Measurements from ENCODE around the gene MAGEA10. TPM values are rescaled to one million over a fixed set of nuclear protein-coding genes. Genes with fewer than 3 reads are reported as not detected.

MAGEA10 gene
- total and polyA plus RNA-seq, 2 donors (not counting 1 experiment from before 2014, with no cell fraction given), result not detected

DNA sequence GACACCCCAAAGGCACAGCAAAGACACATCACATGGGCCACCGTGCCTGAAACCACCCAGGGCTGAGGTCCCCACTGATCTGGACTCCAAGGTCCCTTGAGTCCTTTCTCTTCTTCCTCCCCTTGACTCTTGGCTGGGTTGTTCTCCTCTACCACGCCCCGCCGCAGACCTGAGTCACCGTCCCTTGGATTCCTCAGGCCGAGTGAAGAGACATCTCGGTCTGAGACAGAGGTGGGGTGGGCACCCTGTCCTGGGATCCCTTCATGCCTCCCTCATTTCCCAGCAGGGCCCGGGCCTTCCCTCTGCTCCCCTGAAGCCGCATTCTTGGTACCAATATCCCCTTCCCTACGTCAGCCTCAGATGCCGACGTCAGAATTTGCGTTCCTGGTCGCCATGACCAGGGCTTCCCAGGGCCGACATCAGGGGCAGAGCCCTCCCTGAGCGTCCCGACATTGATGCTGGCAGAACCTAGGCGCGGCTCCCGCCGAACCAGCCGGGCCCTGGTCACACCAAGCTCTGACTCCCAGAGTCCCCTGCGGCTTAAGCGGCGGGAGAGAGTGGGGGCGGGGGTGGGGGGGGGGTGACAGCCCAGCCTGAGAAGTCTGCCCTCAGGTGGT is 498 bp downstream of the MAGEA10 start:
- intact Hi-C loops (cut with micrococcal nuclease), result no loop called here
- no peak overlapping the region for H2AFZ ChIP-seq (ENCODE audit: insufficient read depth, low read depth, low read length, poor library complexity, severe bottlenecking)

DNA sequence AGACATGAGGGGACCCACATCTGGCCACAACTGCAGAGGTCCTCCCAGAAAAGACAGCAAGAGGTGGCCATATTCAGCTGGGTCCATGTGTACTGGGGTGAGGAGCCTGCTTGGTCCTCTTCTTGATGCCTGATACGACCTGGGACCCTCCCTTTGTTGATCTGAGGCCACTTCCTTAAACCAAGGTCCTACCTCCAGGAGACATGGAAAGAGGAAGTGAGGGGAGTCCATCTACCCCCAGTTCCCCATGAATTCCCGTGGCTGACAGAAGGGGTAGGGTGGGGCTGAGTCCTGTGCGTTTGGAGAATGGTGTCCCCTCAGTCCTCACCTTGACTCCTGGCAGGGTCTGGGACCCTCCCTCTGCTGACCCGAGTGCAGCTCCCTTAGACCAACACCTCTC is 2.1 kb downstream of the MAGEA10 start:
- no peaks in the 10 kb centered on the region for H4K20me1 ChIP-seq (ENCODE audit: control insufficient read depth, insufficient read depth, low read length, poor library complexity, severe bottlenecking)
- WGBS (ENCODE audit: insufficient coverage), result no CpG with 5 or more reads among the region's 4 CpGs
- no peaks in the 10 kb centered on the region for H3K27me3 ChIP-seq (replicated peaks in 1 of 4; ENCODE audit: control extremely low read depth in 1 of 4, control insufficient read depth in 3 of 4, insufficient read depth in 4 of 4, low read length in 3 of 4)
- no peaks in the 10 kb centered on the region for H3K4me1 ChIP-seq (ENCODE audit: control insufficient read depth in 2 of 2, insufficient read depth in 2 of 2, low read length in 2 of 2)
- intact Hi-C loops (cut with micrococcal nuclease), result no loop called here
- H3K4me2 ChIP-seq (replicated peaks; ENCODE audit: low read depth, low read length, poor library complexity, severe bottlenecking), result no peak overlapping the region
- no peaks in the 10 kb centered on the region for H3K4me1 Mint-ChIP-seq
- CTCF ChIA-PET, result no interaction called here
- H3K27me3 Mint-ChIP-seq, result no peaks in the 10 kb centered on the region
- ATAC-seq (ENCODE audit: low read depth) (no peak), DNase-seq (no peak)
- H3K9me3 Mint-ChIP-seq (ENCODE audit: insufficient read depth), result no peaks in the 10 kb centered on the region
- no peak for TF ChIP-seq EZH2 (IDR thresholded peaks at IDR 0.05; ENCODE audit: borderline replicate concordance, insufficient read depth, low read depth, low read length, poor library complexity, severe bottlenecking)
- TF ChIP-seq, protein P1, sequence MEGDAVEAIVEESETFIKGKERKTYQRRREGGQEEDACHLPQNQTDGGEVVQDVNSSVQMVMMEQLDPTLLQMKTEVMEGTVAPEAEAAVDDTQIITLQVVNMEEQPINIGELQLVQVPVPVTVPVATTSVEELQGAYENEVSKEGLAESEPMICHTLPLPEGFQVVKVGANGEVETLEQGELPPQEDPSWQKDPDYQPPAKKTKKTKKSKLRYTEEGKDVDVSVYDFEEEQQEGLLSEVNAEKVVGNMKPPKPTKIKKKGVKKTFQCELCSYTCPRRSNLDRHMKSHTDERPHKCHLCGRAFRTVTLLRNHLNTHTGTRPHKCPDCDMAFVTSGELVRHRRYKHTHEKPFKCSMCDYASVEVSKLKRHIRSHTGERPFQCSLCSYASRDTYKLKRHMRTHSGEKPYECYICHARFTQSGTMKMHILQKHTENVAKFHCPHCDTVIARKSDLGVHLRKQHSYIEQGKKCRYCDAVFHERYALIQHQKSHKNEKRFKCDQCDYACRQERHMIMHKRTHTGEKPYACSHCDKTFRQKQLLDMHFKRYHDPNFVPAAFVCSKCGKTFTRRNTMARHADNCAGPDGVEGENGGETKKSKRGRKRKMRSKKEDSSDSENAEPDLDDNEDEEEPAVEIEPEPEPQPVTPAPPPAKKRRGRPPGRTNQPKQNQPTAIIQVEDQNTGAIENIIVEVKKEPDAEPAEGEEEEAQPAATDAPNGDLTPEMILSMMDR (IDR thresholded peaks at IDR 0.05), result no peak
- no peaks in the 10 kb centered on the region for H3K79me2 ChIP-seq (ENCODE audit: control insufficient read depth, insufficient read depth, low read length)
- H3K4me3 Mint-ChIP-seq, result no peak overlapping the region
- H3K27ac Mint-ChIP-seq, result no peak overlapping the region
- no peak overlapping the region for H3K27ac ChIP-seq (ENCODE audit: low read length in 2 of 2)
- POLR2A ChIA-PET, result no interaction called here
- H3K9me3 ChIP-seq (ENCODE audit: control extremely low read depth in 1 of 3, control insufficient read depth in 2 of 3, insufficient read depth in 1 of 3, low read length in 2 of 3), result no peaks in the 10 kb centered on the region
- no peak overlapping the region for H2AFZ ChIP-seq (ENCODE audit: insufficient read depth, low read depth, low read length, poor library complexity, severe bottlenecking)
- no peak overlapping the region for H3K4me3 ChIP-seq (ENCODE audit: control extremely low read depth in 1 of 5, extremely low read depth in 1 of 5, insufficient read depth in 1 of 5, low read depth in 2 of 5, low read length in 4 of 5)
- no peaks in the 10 kb centered on the region for H3K36me3 ChIP-seq (replicated peaks in 1 of 2; ENCODE audit: control extremely low read depth in 1 of 2, control insufficient read depth in 1 of 2, extremely low read depth in 1 of 2, insufficient read depth in 2 of 2, low read length in 1 of 2)
- H3K9ac ChIP-seq (ENCODE audit: low read length), result no peak overlapping the region

More for the DNA sequence above, 498 bp downstream of the MAGEA10 start:
- H3K4me2 ChIP-seq (replicated peaks; ENCODE audit: low read depth, low read length, poor library complexity, severe bottlenecking), result no peak overlapping the region
- H3K36me3 ChIP-seq (replicated peaks in 1 of 2; ENCODE audit: control extremely low read depth in 1 of 2, control insufficient read depth in 1 of 2, extremely low read depth in 1 of 2, insufficient read depth in 2 of 2, low read length in 1 of 2), result no peaks in the 10 kb centered on the region
- H3K27me3 Mint-ChIP-seq, result no peaks in the 10 kb centered on the region
- H3K4me3 ChIP-seq (ENCODE audit: control extremely low read depth in 1 of 5, extremely low read depth in 1 of 5, insufficient read depth in 1 of 5, low read depth in 2 of 5, low read length in 4 of 5), result no peak overlapping the region
- DNase-seq (no peak), ATAC-seq (ENCODE audit: low read depth) (no peak)
- H3K9me3 Mint-ChIP-seq (ENCODE audit: insufficient read depth), result no peaks in the 10 kb centered on the region
- H3K4me1 Mint-ChIP-seq, result no peaks in the 10 kb centered on the region
- H3K9me3 ChIP-seq (ENCODE audit: control extremely low read depth in 1 of 3, control insufficient read depth in 2 of 3, insufficient read depth in 1 of 3, low read length in 2 of 3), result no peaks in the 10 kb centered on the region
- H3K4me1 ChIP-seq (ENCODE audit: control insufficient read depth in 2 of 2, insufficient read depth in 2 of 2, low read length in 2 of 2), result no peaks in the 10 kb centered on the region
- H3K9ac ChIP-seq (ENCODE audit: low read length), result no peak overlapping the region
- no peaks in the 10 kb centered on the region for H4K20me1 ChIP-seq (ENCODE audit: control insufficient read depth, insufficient read depth, low read length, poor library complexity, severe bottlenecking)
- no peak for TF ChIP-seq EZH2 (IDR thresholded peaks at IDR 0.05; ENCODE audit: borderline replicate concordance, insufficient read depth, low read depth, low read length, poor library complexity, severe bottlenecking)
- TF ChIP-seq, protein P1 (IDR thresholded peaks at IDR 0.05), result no peak
- H3K27me3 ChIP-seq (replicated peaks in 1 of 4; ENCODE audit: control extremely low read depth in 1 of 4, control insufficient read depth in 3 of 4, insufficient read depth in 4 of 4, low read length in 3 of 4), result no peaks in the 10 kb centered on the region
- H3K27ac Mint-ChIP-seq, result no peak overlapping the region
- POLR2A ChIA-PET, result no interaction called here
- no peak overlapping the region for H3K27ac ChIP-seq (ENCODE audit: low read length in 2 of 2)
- no peak overlapping the region for H3K4me3 Mint-ChIP-seq
- 88% methylated on average over 8 of the region's 26 CpGs for WGBS (ENCODE audit: insufficient coverage)
- H3K79me2 ChIP-seq (ENCODE audit: control insufficient read depth, insufficient read depth, low read length), result no peaks in the 10 kb centered on the region
- CTCF ChIA-PET, result no interaction called here

Measured in B cell (primary cell).